Kidney (tissue), 14 donors: ENCODE measurements around the gene RUFY1. TPM values are rescaled to one million over a fixed set of nuclear protein-coding genes. Genes with fewer than 3 reads are reported as not detected.

Experiments
- DNase-seq, 5 donors: peaks; one replicate each; pipeline ENCODE4 v3.0.0-alpha.2; 2013 to 2020
- FAIRE-seq: peaks from 2 replicates; lab custom pipeline; 2012; peaks lifted over from hg19 to GRCh38; lab: Jason Lieb, UNC
- H3K27ac ChIP-seq, 2 donors: one replicate each; pipeline ENCODE4 v1.7.0; 2013; ENCODE audit warnings: low read depth in 2 of 2, low read length in 2 of 2, inconsistent platforms in 1 of 2
- H3K27me3 ChIP-seq: one replicate; pipeline ENCODE4 v1.7.1; 2013; ENCODE audit warnings: low read length, inconsistent platforms; ENCODE audit not compliant: control insufficient read depth, insufficient read depth
- H3K36me3 ChIP-seq, 3 donors: one replicate each; pipeline versions ENCODE4 v1.7.0 to v1.7.1; 2013; ENCODE audit warnings: low read length in 3 of 3, control low read depth in 1 of 3, inconsistent platforms in 1 of 3; ENCODE audit not compliant: insufficient read depth in 3 of 3, control insufficient read depth in 2 of 3
- H3K4me1 ChIP-seq, 3 donors: one replicate each; pipeline versions ENCODE4 v1.7.0 to v1.7.1; 2013; ENCODE audit warnings: low read length in 3 of 3, inconsistent platforms in 1 of 3, low read depth in 1 of 3; ENCODE audit not compliant: control insufficient read depth in 2 of 3, insufficient read depth in 2 of 3
- H3K4me3 ChIP-seq, 3 donors: one replicate each; pipeline versions ENCODE4 v1.7.0 to v1.8.1; 2013; ENCODE audit warnings: low read length in 3 of 3, control low read depth in 1 of 3, inconsistent platforms in 1 of 3
- H3K9ac ChIP-seq, 3 donors: one replicate each; pipeline versions ENCODE4 v1.7.0 to v1.7.1; 2013; ENCODE audit warnings: low read length in 3 of 3, control low read depth in 1 of 3, inconsistent platforms in 1 of 3
- H3K9me3 ChIP-seq, 3 donors: one replicate each; pipeline versions ENCODE4 v1.7.0 to v1.7.1; 2013; ENCODE audit warnings: low read length in 3 of 3, control low read depth in 1 of 3, inconsistent platforms in 1 of 3; ENCODE audit not compliant: control insufficient read depth in 2 of 3, insufficient read depth in 1 of 3
- CTCF ChIP-seq: IDR thresholded peaks from 3 replicates; pipeline ENCODE4 v1.5.1; 2012; ENCODE audit warnings: mild to moderate bottlenecking, moderate library complexity, borderline replicate concordance; ENCODE audit not compliant: insufficient read depth; ENCODE audit errors: extremely low read depth
- intact Hi-C: fragments of 100-400 bp; cut with DNase I; formaldehyde crosslinking; loops from one replicate; pipeline ENCODE4 v1.11.1; 2022
- polyA plus RNA-seq: library from polyadenylated mRNA; stranded (reverse); fragments of 350-450 nt; fragmentation: Illumina TruSeq; extraction: RNeasy Lipid Tissue Mini Kit (QIAGEN cat#74804); gene quantifications from one replicate; pipeline ENCODE4 v1.2.3, GENCODE V29; 2014; ENCODE audit warnings: low read depth, low replicate concordance; ENCODE audit not compliant: insufficient read depth
- total RNA-seq: library from RNA; stranded (reverse); fragmentation: NEBNext Ultra II Directional; extraction: Animal tissue kit (Norgen Biotek cat#: 25700); gene quantifications from one replicate; pipeline ENCODE4 v1.2.1, GENCODE V29; 2021
- donor health status: control.
- donor health status: control.
- donor health status: control.
- donor health status: control.
- donor health status: control.
- donor health status: DM: yes; HTN: yes; CAD: no.
- donor health status: Normal renal cell carcinoma (clear cell type).

The RUFY1 gene
- total and polyA plus RNA-seq, 2 donors from 2014 or later: 48.5 to 56.3 TPM

DNA sequence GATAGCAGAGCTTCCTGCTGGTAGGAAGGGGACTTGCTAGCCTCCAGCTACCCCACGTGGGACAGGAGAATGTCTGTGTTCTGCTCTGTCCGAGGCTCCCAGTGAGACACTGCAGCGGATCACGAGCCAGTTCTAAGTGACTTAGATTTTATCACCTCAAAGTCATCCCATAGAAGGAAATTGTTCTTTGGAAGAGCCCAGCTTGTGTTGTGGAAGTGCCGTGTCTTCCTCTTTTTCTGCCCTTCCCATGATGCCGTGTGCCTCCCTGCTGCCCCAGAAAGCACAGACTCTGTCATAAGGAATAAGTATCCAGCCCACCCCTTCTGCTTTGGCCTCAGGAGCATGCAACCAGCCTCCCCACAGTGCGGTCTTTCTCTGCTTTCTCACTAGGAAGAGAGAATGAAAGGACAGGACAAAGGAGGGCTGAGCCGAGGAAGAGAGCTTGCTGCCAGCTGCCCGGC, 35.6 kb downstream of the RUFY1 start:
- peaks cover 6 to 23% (median 20%) of the 10 kb centered on the region in 3 donors for H3K36me3 ChIP-seq
- FAIRE-seq (no peak), DNase-seq (no peak)
- H3K27ac ChIP-seq: no peak overlapping the region
- H3K9me3 ChIP-seq: no peaks in the 10 kb centered on the region
- TF ChIP-seq CTCF: no peak
- H3K4me3 ChIP-seq: no peak overlapping the region
- H3K4me1 ChIP-seq: no peaks in the 10 kb centered on the region
- no peak overlapping the region for H3K9ac ChIP-seq
- intact Hi-C loops: no loop called here
- no peaks in the 10 kb centered on the region for H3K27me3 ChIP-seq

DNA sequence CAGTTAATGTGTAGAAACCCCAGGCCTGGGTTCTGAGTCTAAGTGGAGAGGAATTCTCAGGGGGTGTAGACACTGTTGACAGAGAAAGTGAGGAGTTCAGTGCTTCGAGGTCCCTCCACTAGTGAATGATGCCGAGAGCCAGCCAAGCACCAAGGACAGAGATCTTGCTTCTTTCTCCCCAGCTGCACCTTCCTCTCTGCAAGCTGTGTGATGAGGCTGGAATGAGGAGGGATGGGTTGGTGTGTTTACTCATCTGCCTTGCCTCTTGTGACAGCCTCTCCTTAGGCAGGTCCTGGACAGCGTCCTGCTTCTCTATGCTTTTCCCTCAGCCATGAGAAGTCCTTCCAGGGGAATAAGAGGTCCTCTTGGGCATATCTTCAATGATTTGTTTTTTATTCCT, 37.8 kb downstream of the RUFY1 start:
- Histone ChIP-seq H3K36me3 (peaks cover 6 to 29% (median 24%) of the 10 kb centered on the region in 3 donors), H3K4me3 (no peak overlapping the region), H3K27me3 (no peaks in the 10 kb centered on the region), H3K27ac (no peak overlapping the region), H3K4me1 (no peaks in the 10 kb centered on the region), H3K9me3 (no peaks in the 10 kb centered on the region), H3K9ac (no peak overlapping the region)
- intact Hi-C loops: no loop called here
- TF ChIP-seq CTCF: no peak
- FAIRE-seq: no peak
- DNase-seq: no peak

DNA sequence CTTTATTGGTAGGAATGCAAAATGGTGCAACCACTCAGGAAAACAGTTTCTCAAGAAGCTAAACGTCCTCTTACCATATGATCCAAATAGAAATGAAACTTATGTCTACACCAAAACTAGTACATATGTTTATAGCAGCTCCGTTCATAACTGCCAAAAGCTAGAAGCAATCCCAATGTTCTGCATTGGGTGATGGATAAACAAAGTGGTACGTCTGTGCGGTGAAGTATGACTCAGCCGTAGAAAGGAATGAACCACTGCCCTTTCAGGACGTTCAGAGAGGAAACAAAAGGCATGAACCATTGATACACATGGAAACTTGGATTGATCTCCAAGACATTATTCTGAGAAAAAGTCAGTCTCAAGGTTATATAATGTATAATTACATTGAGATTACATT, 45.6 kb downstream of the RUFY1 start:
- no peak overlapping the region for H3K27ac ChIP-seq
- H3K9ac ChIP-seq: no peak overlapping the region
- intact Hi-C loops: no loop called here
- H3K4me3 ChIP-seq: no peak overlapping the region
- no peaks in the 10 kb centered on the region for H3K27me3 ChIP-seq
- no peaks in the 10 kb centered on the region for H3K9me3 ChIP-seq
- DNase-seq (no peak), FAIRE-seq (no peak)
- peaks cover 5 to 48% (median 31%) of the 10 kb centered on the region in 3 donors for H3K36me3 ChIP-seq
- no peak for TF ChIP-seq CTCF
- no peaks in the 10 kb centered on the region for H3K4me1 ChIP-seq

DNA sequence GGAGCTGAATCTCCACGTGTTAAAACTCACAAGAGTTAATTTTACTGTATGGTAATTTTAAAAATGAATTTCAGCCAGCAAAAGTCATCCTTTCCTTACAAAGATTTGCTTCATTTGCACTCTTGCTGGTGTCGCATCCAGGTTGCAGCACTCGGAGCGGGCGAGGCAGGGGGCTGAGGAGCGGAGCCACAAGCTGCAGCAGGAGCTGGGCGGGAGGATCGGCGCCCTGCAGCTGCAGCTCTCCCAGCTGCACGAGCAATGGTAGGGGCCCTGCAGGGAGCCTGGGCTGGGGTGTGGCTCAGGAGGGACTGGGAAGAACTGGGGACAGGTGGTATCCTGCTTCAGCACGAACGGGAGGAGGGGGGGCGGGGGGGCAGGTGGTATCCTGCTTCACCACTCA, 46.1 kb downstream of the RUFY1 start:
- DNase-seq (no peak), FAIRE-seq (no peak)
- no peaks in the 10 kb centered on the region for H3K27me3 ChIP-seq
- TF ChIP-seq CTCF: no peak
- peaks cover 5 to 48% (median 31%) of the 10 kb centered on the region in 3 donors for H3K36me3 ChIP-seq
- H3K4me1 ChIP-seq: no peaks in the 10 kb centered on the region
- intact Hi-C loops: no loop called here
- no peak overlapping the region for H3K27ac ChIP-seq
- H3K4me3 ChIP-seq: no peak overlapping the region
- H3K9ac ChIP-seq: no peak overlapping the region
- H3K9me3 ChIP-seq: no peaks in the 10 kb centered on the region
